Activated naive CD4-positive, alpha-beta T cell treated with anti-CD3 and anti-CD28 coated beads, Interleukin-2, amount 10 ng/mL, durations not matched to agents 7 days and 5 days (primary cell): ENCODE measurements around the gene MED14.
"Not testable (repeated sequence)": the region's sequence is repeated elsewhere in the genome, so short reads cannot be mapped to it uniquely, and the experiment has no call there.

Experiments used
- CTCF ChIA-PET: fragments of 350-600 bp; sonication (Branson Sonifier 250); formaldehyde crosslinking; loops from one replicate; lab custom pipeline; 2021; ENCODE audit warnings: antibody characterized with exemption; lab: Charles Lee
- DNase-seq: peaks from one replicate; pipeline ENCODE4 v3.0.0-alpha.2; 2020
- H3K27ac Mint-ChIP-seq: one replicate; pipeline ENCODE4 v1.8.0; 2021; ENCODE audit warnings: mild to moderate bottlenecking, moderate library complexity, mixed read lengths
- H3K27me3 Mint-ChIP-seq: one replicate; pipeline ENCODE4 v1.8.0; 2021; ENCODE audit warnings: mild to moderate bottlenecking, mixed read lengths
- H3K36me3 Mint-ChIP-seq: one replicate; pipeline ENCODE4 v1.8.0; 2021; ENCODE audit warnings: mixed read lengths
- H3K4me1 Mint-ChIP-seq: one replicate; pipeline ENCODE4 v1.8.0; 2021; ENCODE audit warnings: mixed read lengths
- H3K4me3 Mint-ChIP-seq: one replicate; pipeline ENCODE4 v1.8.0; 2021; ENCODE audit warnings: mild to moderate bottlenecking, moderate library complexity, mixed read lengths
- H3K9me3 Mint-ChIP-seq: one replicate; pipeline ENCODE4 v1.8.0; 2021; ENCODE audit warnings: mixed read lengths

MED14 gene

GRCh38 chrX:40735325-40736169, at the start of gene MED14:
MED14 (minus strand) TSS chrX:40735542; CDS start chrX:40735412, 130 bp downstream.
- H3K4me1 Mint-ChIP-seq, result peaks cover 35% of the 10 kb centered on the region
- peaks cover 12% of the 10 kb centered on the region for H3K36me3 Mint-ChIP-seq
- CTCF ChIA-PET, result interaction anchor here (1.8 kb wide), 1 partner anchor 84 kb away, joined by 5 read pairs; no protein-coding TSS in a partner anchor
- no peaks in the 10 kb centered on the region for H3K27me3 Mint-ChIP-seq
- no peaks in the 10 kb centered on the region for H3K9me3 Mint-ChIP-seq
- H3K4me3 Mint-ChIP-seq, result peak within 1 kb of the TSS; percentile 86
- peak; percentile 90 for DNase-seq
- H3K27ac Mint-ChIP-seq, result peak within 1 kb of the TSS; percentile 93

DNA sequence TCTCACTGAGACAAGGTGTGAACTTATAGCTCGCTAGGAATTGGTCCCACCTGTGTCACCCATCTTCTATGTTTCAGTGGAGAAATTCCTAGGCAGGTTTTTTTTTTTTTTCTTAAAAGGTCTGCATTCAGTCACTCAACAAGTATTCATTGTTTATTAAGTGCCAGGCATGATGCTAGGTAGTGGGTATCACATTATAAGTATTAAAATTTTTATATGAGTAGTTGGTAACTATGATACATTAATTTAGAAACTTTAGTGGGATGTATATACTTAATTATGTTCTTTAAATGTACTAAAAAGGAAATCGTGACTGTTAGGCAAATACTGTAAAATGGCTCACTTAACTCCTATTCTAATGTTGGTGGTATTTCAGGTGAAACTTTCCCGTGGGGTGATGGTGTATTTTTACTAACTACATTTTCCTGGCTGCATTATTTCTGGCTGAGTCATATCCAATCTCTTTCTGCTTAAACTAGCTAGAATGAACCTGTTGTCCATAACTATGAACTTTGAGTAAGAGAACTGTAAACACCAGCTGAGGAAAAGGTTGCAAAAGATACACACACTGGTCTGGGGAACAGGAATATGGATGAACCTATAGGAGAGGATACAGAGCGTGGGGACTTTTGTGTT, 49.3 kb upstream of the MED14 start:
- Mint-ChIP-seq H3K9me3 (no peaks in the 10 kb centered on the region), H3K4me1 (no peaks in the 10 kb centered on the region), H3K27me3 (no peaks in the 10 kb centered on the region), H3K4me3 (no peak overlapping the region), H3K27ac (no peak overlapping the region), H3K36me3 (no peaks in the 10 kb centered on the region)
- DNase-seq, result no peak
- CTCF ChIA-PET, result no interaction called here

DNA sequence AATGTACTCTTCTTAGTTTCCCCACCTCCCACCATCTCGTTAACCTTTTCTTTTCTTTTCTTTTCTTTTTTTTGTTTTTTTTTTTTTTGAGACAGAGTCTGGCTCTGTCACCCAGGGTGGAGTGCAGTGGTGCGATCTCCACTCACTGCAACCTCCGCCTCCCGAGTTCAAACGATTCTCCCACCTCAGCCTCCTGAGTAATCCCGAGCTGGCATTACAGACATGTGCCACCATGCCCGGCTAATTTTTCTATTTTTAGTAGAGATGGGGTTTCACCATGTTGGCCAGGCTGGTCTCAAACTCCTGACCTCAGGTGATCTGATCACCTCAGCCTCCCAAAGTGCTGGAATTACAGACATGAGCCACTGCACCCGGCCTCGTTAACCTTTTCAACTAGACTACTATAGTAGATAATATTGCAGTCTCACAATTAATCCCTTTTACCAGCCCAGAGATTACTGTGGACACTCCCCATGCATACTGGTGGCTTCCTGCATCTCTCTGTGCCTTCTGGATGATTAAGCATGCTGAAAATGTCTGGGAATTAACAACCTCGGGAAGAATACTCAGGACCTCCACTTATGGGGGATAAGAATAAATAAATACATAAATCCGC, 47.4 kb upstream of the MED14 start:
- H3K9me3 Mint-ChIP-seq, H3K27me3 Mint-ChIP-seq, H3K36me3 Mint-ChIP-seq, H3K4me1 Mint-ChIP-seq, DNase-seq, H3K4me3 Mint-ChIP-seq, H3K27ac Mint-ChIP-seq, CTCF ChIA-PET: not testable (repeated sequence)

- no peak for DNase-seq
- H3K27ac Mint-ChIP-seq, result no peak overlapping the region
- no peaks in the 10 kb centered on the region for H3K27me3 Mint-ChIP-seq
- CTCF ChIA-PET, result no interaction called here
- H3K4me1 Mint-ChIP-seq, result no peaks in the 10 kb centered on the region
- H3K36me3 Mint-ChIP-seq, result no peaks in the 10 kb centered on the region
- no peaks in the 10 kb centered on the region for H3K9me3 Mint-ChIP-seq
- no peak overlapping the region for H3K4me3 Mint-ChIP-seq
Observed at GRCh38 chrX:40780951-40781350, 45.6 kb upstream of the MED14 start.

DNA sequence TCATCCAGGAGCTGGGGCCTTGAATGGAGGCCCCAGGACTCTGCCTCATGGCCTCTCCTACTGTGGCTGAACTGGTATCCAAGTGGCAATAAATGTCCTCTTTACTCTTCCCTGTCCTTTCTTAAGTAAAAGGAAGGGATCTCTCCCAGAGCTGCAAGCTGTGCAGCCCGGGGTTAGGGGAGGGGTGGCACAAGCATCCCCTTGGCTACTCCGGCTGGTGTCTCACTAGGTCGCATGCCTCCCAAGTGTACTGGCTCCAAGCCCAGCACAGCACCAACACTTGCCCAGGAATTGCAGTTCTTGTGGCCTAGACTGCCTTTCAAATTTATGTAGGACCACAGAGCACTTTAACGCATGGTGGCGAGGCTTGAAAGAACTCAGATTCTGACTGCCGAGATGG, 44.7 kb upstream of the MED14 start:
- Mint-ChIP-seq H3K27me3 (no peaks in the 10 kb centered on the region), H3K4me3 (no peak overlapping the region), H3K27ac (no peak overlapping the region), H3K4me1 (no peaks in the 10 kb centered on the region), H3K9me3 (no peaks in the 10 kb centered on the region), H3K36me3 (no peaks in the 10 kb centered on the region)
- no peak for DNase-seq
- CTCF ChIA-PET, result no interaction called here

DNA sequence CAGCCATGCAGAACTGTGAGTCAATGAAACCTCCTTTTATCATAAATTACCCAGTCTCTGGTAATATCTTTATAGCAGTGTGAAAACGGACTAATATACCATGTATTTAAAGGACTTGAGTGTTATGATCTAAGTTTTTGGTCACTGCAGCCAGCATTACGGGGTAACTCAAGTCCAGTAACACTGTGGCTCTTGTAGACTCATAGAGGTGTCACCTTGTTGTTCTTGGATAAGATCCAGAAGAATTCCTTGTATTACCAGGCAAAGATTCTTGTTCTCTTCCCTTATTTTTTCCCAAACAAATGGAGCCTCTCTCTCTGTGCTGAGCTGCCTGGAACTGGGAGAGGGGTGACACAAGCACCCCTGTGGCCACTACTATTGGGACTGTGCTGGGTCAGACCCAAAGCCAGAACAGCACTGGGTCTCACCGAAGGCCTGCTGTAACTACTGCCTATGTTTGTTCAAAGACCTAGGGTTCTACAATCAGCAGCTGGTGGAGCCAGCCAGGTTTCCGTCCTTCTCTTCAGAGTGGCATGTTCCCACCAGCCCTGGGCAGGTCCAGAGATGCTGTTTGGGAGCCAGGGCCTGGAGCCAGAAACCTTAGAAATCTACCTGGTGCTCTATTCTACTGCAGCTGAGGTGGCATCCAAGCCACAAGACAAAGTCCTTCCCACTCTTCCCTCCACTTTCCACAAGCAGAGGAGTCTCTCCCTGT, 43.7 kb upstream of the MED14 start:
- CTCF ChIA-PET, result no interaction called here

GRCh38 chrX:40773809-40774208, 38.5 kb upstream of the MED14 start:
- CTCF ChIA-PET, result no interaction called here
- no peaks in the 10 kb centered on the region for H3K27me3 Mint-ChIP-seq

More for the DNA sequence above, 43.7 kb upstream of the MED14 start:
- H3K4me1 Mint-ChIP-seq, result no peaks in the 10 kb centered on the region
- no peaks in the 10 kb centered on the region for H3K27me3 Mint-ChIP-seq
- no peaks in the 10 kb centered on the region for H3K36me3 Mint-ChIP-seq
- no peak overlapping the region for H3K4me3 Mint-ChIP-seq
- no peak for DNase-seq
- H3K27ac Mint-ChIP-seq, result no peak overlapping the region
- H3K9me3 Mint-ChIP-seq, result no peaks in the 10 kb centered on the region

DNA sequence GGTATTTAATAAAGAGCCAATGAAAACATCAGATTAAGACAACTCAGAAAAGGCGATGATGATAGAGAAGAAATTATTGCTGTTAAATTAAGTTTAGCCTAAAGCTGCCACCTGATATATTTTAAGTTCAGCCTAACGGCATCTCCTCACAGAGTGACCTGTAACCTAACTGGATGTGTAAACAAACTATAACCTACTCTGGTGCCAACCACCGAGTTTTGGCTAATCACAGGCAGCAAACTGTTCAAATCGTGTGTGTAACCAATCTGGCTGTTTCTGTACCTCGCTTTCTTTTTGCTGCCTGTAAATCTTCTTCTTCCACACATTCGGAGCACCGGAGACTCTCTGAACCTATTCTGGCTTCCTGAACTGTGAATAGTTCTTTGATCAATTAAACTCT, 37.8 kb upstream of the MED14 start:
- no peaks in the 10 kb centered on the region for H3K27me3 Mint-ChIP-seq
- no peaks in the 10 kb centered on the region for H3K36me3 Mint-ChIP-seq
- CTCF ChIA-PET, result interaction anchor here (0.6 kb wide), 1 partner anchor 21 kb away, joined by 3 read pairs; no protein-coding TSS in a partner anchor
- H3K27ac Mint-ChIP-seq, result no peak overlapping the region
- H3K9me3 Mint-ChIP-seq, result no peaks in the 10 kb centered on the region
- DNase-seq, result no peak
- H3K4me3 Mint-ChIP-seq, result no peak overlapping the region
- no peaks in the 10 kb centered on the region for H3K4me1 Mint-ChIP-seq

More at GRCh38 chrX:40773809-40774208, 38.5 kb upstream of the MED14 start:
- H3K36me3 Mint-ChIP-seq, result no peaks in the 10 kb centered on the region
- H3K9me3 Mint-ChIP-seq, result no peaks in the 10 kb centered on the region
- no peak overlapping the region for H3K4me3 Mint-ChIP-seq
- H3K27ac Mint-ChIP-seq, result no peak overlapping the region
- no peaks in the 10 kb centered on the region for H3K4me1 Mint-ChIP-seq
- no peak for DNase-seq

- no peak overlapping the region for H3K4me3 Mint-ChIP-seq
- H3K27ac Mint-ChIP-seq, result no peak overlapping the region
- no peaks in the 10 kb centered on the region for H3K27me3 Mint-ChIP-seq
- DNase-seq, result no peak
- no peaks in the 10 kb centered on the region for H3K4me1 Mint-ChIP-seq
- H3K9me3 Mint-ChIP-seq, result no peaks in the 10 kb centered on the region
- CTCF ChIA-PET, result interaction anchor here (0.6 kb wide), 1 partner anchor 199 kb away, joined by 4 read pairs; no protein-coding TSS in a partner anchor
- no peaks in the 10 kb centered on the region for H3K36me3 Mint-ChIP-seq
Observed at GRCh38 chrX:40772290-40772689, 36.9 kb upstream of the MED14 start.

GRCh38 chrX:40761762-40762161, 26.4 kb upstream of the MED14 start:
- no peak overlapping the region for H3K4me3 Mint-ChIP-seq
- DNase-seq, result no peak
- no peaks in the 10 kb centered on the region for H3K9me3 Mint-ChIP-seq
- CTCF ChIA-PET, result no interaction called here
- no peaks in the 10 kb centered on the region for H3K36me3 Mint-ChIP-seq
- H3K4me1 Mint-ChIP-seq, result no peaks in the 10 kb centered on the region
- H3K27ac Mint-ChIP-seq, result no peak overlapping the region
- H3K27me3 Mint-ChIP-seq, result no peaks in the 10 kb centered on the region

DNA sequence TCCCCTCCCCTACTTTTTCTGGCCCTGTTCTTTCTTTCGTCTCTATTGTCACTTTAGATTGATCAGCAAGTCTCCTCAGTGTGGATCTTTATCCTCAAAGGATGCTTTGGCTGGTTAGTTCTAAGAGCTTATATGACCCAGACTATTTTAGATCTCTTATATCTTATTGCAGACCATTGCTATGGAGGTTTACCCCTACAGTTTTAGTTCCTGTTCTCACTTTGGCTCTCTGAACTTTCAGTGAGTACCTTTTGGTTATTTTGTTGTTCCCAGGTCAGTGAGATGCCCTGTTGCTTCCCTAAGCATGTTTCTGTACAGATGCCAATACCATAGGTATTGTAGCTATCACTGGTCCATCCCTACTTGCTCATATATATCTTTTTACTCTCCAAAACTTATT, 24.0 kb upstream of the MED14 start:
- DNase-seq, result no peak
- no peak overlapping the region for H3K27ac Mint-ChIP-seq
- no peak overlapping the region for H3K4me3 Mint-ChIP-seq
- H3K36me3 Mint-ChIP-seq, result no peaks in the 10 kb centered on the region
- no peaks in the 10 kb centered on the region for H3K9me3 Mint-ChIP-seq
- CTCF ChIA-PET, result no interaction called here
- H3K4me1 Mint-ChIP-seq, result no peaks in the 10 kb centered on the region
- no peaks in the 10 kb centered on the region for H3K27me3 Mint-ChIP-seq

- Mint-ChIP-seq H3K27ac (no peak overlapping the region), H3K4me3 (no peak overlapping the region)
Observed at GRCh38 chrX:40757058-40757457, 21.7 kb upstream of the MED14 start.

GRCh38 chrX:40755291-40756249, 20.2 kb upstream of the MED14 start:
- Mint-ChIP-seq H3K9me3 (peaks cover 2% of the 10 kb centered on the region), H3K4me1 (peaks cover 2% of the 10 kb centered on the region), H3K27me3 (no peaks in the 10 kb centered on the region), H3K36me3 (no peaks in the 10 kb centered on the region), H3K4me3 (no peak overlapping the region), H3K27ac (no peak overlapping the region)
- no peak for DNase-seq
- CTCF ChIA-PET, result interaction anchor here (1.0 kb wide), 1 partner anchor 216 kb away, joined by 3 read pairs; no protein-coding TSS in a partner anchor

More at GRCh38 chrX:40757058-40757457, 21.7 kb upstream of the MED14 start:
- CTCF ChIA-PET, result no interaction called here
- H3K36me3 Mint-ChIP-seq, result no peaks in the 10 kb centered on the region
- H3K9me3 Mint-ChIP-seq, result no peaks in the 10 kb centered on the region
- no peaks in the 10 kb centered on the region for H3K27me3 Mint-ChIP-seq
- H3K4me1 Mint-ChIP-seq, result no peaks in the 10 kb centered on the region
- DNase-seq, result no peak
